ENCODE measurements around the gene CCDC171.

DNA sequence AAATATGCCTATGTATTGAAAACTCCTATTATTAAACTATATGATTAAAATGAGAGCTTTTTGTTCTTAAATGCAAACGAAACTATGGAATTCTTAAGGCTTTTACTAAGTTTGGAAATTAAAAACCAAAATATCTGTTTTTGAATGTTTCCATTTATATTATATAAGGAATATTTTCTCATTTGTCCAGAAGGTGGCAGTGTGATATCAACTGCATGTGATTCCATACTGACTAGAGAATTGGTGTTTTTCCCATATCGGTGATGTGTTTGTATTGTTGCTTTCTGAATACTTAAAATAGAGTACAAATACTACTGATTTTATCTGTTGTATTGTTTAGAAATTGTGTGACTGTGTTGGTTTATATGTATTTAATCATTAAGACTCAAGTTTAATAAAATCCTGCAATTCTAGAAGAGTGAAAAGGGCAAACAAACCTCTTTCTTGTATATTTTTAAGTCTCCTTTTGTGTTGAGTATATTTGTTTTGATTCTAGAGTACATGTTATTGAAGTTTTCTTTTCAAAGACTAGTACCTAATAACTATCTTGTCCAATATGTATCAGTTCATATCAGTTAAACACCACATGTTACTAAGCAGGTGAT lies 320.8 kb downstream of the CCDC171 start:
- TF ChIP-seq EZH2 (IDR thresholded peaks at IDR 0.05; ENCODE audit: borderline replicate concordance, low read length) = no peak
- TF ChIP-seq, protein P1, sequence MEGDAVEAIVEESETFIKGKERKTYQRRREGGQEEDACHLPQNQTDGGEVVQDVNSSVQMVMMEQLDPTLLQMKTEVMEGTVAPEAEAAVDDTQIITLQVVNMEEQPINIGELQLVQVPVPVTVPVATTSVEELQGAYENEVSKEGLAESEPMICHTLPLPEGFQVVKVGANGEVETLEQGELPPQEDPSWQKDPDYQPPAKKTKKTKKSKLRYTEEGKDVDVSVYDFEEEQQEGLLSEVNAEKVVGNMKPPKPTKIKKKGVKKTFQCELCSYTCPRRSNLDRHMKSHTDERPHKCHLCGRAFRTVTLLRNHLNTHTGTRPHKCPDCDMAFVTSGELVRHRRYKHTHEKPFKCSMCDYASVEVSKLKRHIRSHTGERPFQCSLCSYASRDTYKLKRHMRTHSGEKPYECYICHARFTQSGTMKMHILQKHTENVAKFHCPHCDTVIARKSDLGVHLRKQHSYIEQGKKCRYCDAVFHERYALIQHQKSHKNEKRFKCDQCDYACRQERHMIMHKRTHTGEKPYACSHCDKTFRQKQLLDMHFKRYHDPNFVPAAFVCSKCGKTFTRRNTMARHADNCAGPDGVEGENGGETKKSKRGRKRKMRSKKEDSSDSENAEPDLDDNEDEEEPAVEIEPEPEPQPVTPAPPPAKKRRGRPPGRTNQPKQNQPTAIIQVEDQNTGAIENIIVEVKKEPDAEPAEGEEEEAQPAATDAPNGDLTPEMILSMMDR (IDR thresholded peaks at IDR 0.05; ENCODE audit: low read length) = peak; percentile 65

Measured in OCI-LY1 (cell line).